ENCODE results near the gene ZNF350. TPM values are rescaled to one million over a fixed set of nuclear protein-coding genes. Genes with fewer than 3 reads are reported as not detected.
"Not testable (repeated sequence)": the region's sequence is repeated elsewhere in the genome, so short reads cannot be mapped to it uniquely, and the experiment has no call there.

ZNF350 gene
- total RNA-seq, 1 donor from 2014 or later = 6.5 TPM

- TF ChIP-seq CTCF (conservative IDR thresholded peaks at IDR 0.05) = no peak
- no peak overlapping the region for H3K27ac Mint-ChIP-seq (ENCODE audit: unreplicated experiment)
- H3K27me3 Mint-ChIP-seq (ENCODE audit: low read depth) = no peaks in the 10 kb centered on the region
- H3K4me1 Mint-ChIP-seq = no peaks in the 10 kb centered on the region
- no peak overlapping the region for H3K4me3 Mint-ChIP-seq
- H3K9me3 Mint-ChIP-seq = peaks cover 43% of the 10 kb centered on the region
- no peak for DNase-seq (ENCODE audit: low read depth, low spot score)
- peaks cover 86% of the 10 kb centered on the region for H3K36me3 Mint-ChIP-seq (ENCODE audit: low read depth)
Observed at GRCh38 chr19:51994048-51994644, 7.5 kb upstream of the ZNF350 start.

GRCh38 chr19:51993422-51993821, 6.8 kb upstream of the ZNF350 start:
- Mint-ChIP-seq H3K4me1 (no peaks in the 10 kb centered on the region), H3K4me3 (no peak overlapping the region), H3K27ac (ENCODE audit: unreplicated experiment) (no peak overlapping the region), H3K36me3 (ENCODE audit: low read depth) (peaks cover 83% of the 10 kb centered on the region), H3K27me3 (ENCODE audit: low read depth) (no peaks in the 10 kb centered on the region), H3K9me3 (peaks cover 50% of the 10 kb centered on the region)
- DNase-seq (ENCODE audit: low read depth, low spot score) = no peak
- TF ChIP-seq CTCF (conservative IDR thresholded peaks at IDR 0.05) = no peak

DNA sequence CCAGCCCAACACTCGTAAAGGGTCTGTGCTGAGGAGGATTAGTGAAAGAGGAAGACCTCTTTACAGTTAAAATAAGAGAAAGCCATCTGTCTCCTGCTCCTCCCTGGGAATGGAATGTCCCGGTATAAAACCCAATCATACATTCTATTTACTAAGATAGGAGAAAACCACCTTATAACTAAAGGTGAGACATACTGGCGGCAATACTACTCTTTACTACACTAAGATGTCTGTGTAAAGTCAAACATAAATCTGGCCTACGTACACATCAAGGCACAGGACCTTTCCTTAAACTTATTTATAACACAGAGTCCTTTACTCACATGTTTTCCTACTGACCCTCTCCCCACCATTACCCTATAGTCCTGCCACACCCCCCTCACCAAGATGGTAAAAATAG, 3.3 kb downstream of the ZNF350 start:
- Mint-ChIP-seq H3K4me1 (peaks cover 7% of the 10 kb centered on the region), H3K9me3 (peaks cover 20% of the 10 kb centered on the region), H3K4me3 (peak overlapping the region; percentile 35), H3K27ac (ENCODE audit: unreplicated experiment) (no peak overlapping the region), H3K27me3 (ENCODE audit: low read depth) (no peaks in the 10 kb centered on the region), H3K36me3 (ENCODE audit: low read depth) (peaks cover 43% of the 10 kb centered on the region)
- no peak for DNase-seq (ENCODE audit: low read depth, low spot score)
- no peak for TF ChIP-seq CTCF (conservative IDR thresholded peaks at IDR 0.05)

DNA sequence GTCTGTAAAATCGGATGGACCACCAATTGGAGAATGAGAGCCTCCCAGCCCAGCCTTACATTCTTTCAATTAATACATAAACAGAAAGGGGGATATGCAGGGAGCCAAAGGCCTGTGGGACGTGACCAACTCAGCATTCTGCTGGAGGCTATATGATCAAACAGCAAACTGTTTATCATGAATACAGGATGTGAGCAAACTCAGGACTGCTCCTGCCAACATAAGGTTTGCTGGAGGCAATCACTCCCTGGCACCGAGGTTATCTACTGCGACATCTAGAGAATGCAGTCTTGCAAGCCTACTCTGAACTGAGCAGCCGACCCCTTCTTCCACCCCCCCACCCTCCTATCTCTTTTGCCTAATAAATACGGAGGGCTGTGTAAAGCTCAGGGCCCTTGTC, 5.7 kb downstream of the ZNF350 start:
- not testable (repeated sequence) for DNase-seq (ENCODE audit: low read depth, low spot score); H3K4me1 Mint-ChIP-seq; H3K4me3 Mint-ChIP-seq; H3K27me3 Mint-ChIP-seq (ENCODE audit: low read depth); H3K27ac Mint-ChIP-seq (ENCODE audit: unreplicated experiment)
- Mint-ChIP-seq H3K9me3 (peaks cover 26% of the 10 kb centered on the region), H3K36me3 (ENCODE audit: low read depth) (peaks cover 51% of the 10 kb centered on the region)

GRCh38 chr19:51980116-51980736, 6.4 kb downstream of the ZNF350 start:
- Mint-ChIP-seq H3K27me3 (ENCODE audit: low read depth) (no peaks in the 10 kb centered on the region), H3K4me1 (no peaks in the 10 kb centered on the region), H3K9me3 (peaks cover 26% of the 10 kb centered on the region), H3K36me3 (ENCODE audit: low read depth) (peaks cover 51% of the 10 kb centered on the region), H3K4me3 (no peak overlapping the region), H3K27ac (ENCODE audit: unreplicated experiment) (no peak overlapping the region)
- no peak for DNase-seq (ENCODE audit: low read depth, low spot score)
- no peak for TF ChIP-seq CTCF (conservative IDR thresholded peaks at IDR 0.05)

DNA sequence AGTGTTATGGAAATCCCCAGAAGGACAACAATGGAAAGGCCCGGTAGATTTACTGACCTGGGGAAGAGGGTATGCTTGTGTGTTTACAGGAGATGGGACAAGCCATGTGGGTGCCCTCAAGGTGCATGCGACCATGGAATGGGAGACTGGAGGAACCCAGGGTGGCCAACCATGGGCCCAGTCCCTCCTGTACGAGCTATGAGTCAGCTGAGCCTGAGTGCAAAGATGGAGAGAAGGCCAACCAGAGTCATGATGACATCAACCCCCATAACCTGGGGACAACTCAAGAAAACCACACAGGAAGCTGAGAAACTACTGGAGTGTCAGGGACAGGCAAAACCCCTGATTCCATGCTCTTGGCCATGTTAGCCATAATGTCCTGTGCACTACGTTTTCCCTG, 7.8 kb downstream of the ZNF350 start:
- Mint-ChIP-seq H3K9me3 (peaks cover 30% of the 10 kb centered on the region), H3K4me3 (no peak overlapping the region), H3K36me3 (ENCODE audit: low read depth) (peaks cover 61% of the 10 kb centered on the region), H3K4me1 (no peaks in the 10 kb centered on the region), H3K27me3 (ENCODE audit: low read depth) (no peaks in the 10 kb centered on the region), H3K27ac (ENCODE audit: unreplicated experiment) (no peak overlapping the region)
- TF ChIP-seq CTCF (conservative IDR thresholded peaks at IDR 0.05) = no peak
- DNase-seq (ENCODE audit: low read depth, low spot score) = no peak
